NCI-H2029 (cell line): ENCODE data around the gene KDM1A.

ENCODE experiments used
- DNase-seq: peaks from one replicate; lab custom pipeline; 2025; lab: John Stamatoyannopoulos, UW

The KDM1A gene

GRCh38 chr1:23069675-23070074, 50.4 kb downstream of the KDM1A start:
- no peak for DNase-seq

GRCh38 chr1:23074012-23074411, 54.7 kb downstream of the KDM1A start:
- DNase-seq = no peak

DNA sequence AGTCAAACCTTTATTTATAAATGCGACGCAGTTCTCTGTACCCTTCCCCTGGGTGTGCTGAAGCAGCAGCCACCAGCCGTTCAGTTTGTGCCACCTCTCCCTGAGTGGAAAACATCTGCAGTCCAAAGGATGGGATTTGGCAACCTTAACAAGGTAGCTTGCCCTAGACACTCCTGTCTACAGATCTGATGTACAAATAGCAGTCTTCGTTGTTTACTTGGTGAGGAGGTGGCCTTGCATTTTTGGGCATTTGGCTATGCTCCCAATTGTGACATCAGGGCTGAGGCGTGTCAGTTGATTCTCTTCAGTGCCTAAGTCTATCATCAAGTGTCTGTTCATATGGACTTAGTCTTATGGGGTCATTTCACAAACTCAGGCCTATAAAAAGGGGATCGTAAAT, 59.8 kb downstream of the KDM1A start:
- DNase-seq = no peak

DNA sequence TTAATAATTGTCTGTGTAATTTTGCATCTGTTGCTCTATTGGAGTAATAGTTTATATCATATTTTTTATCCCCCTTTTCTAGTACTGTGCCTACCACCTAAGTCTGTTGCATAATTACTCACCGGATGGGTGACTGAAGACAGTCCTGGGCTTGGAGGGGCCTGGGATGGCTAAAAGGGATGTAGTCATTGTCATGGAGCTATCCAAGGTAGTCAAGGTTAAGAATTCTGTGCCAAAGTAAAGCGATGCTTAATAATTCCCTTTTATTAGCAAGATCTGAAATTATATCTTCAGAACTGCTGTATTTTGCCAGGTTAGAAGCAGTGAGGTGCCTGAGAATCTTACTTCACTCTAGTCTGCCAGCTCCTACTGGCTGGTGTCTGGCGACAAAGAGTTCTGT, 61.6 kb downstream of the KDM1A start:
- no peak for DNase-seq

DNA sequence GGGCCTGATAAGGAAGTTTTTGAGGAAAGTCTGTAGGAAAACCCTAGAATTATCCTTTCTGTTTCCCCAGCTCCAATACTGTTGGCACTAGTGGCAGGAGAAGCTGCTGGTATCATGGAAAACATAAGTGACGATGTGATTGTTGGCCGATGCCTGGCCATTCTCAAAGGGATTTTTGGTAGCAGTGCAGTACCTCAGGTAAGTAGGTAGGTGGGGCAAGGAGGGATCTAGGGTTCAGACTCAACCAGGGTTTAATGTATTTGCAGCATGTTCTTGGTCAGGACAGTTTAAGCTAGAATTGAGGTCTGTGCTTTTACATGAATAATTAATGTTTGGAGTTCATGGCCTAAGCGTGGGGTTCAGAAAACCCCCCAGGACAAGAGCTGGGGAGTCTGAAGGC, 62.1 kb downstream of the KDM1A start:
- DNase-seq = no peak

- DNase-seq = no peak
These were observed 64.6 kb downstream of the KDM1A start for GRCh38 chr1:23083714-23084480.

GRCh38 chr1:23084880-23085279, 65.6 kb downstream of the KDM1A start:
- no peak for DNase-seq

DNA sequence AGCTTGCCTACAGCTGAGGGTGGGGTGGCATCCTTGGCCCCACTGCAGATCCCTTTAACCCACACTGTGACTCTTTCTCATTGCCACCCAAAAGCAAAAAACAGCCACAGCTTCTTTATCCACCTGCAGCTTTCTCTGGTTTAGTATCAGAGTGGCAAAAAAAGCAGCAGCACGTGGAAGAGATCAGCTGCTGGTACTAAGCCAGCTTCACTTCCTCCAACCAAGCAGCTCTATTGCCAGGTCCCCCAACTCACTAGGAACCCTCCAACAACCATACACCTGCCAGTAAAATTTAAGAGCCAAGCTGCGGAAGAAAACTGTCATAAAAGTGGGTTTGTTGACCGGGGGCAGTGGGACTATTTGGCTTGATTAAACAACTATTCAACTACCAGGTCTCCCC, 66.4 kb downstream of the KDM1A start:
- no peak for DNase-seq

- no peak for DNase-seq
These were observed 68.8 kb downstream of the KDM1A start for GRCh38 chr1:23088027-23088426.

- no peak for DNase-seq
These were observed 70.8 kb downstream of the KDM1A start for GRCh38 chr1:23090056-23090455.

- no peak for DNase-seq
These were observed 72.3 kb downstream of the KDM1A start for GRCh38 chr1:23091545-23091944.

DNA sequence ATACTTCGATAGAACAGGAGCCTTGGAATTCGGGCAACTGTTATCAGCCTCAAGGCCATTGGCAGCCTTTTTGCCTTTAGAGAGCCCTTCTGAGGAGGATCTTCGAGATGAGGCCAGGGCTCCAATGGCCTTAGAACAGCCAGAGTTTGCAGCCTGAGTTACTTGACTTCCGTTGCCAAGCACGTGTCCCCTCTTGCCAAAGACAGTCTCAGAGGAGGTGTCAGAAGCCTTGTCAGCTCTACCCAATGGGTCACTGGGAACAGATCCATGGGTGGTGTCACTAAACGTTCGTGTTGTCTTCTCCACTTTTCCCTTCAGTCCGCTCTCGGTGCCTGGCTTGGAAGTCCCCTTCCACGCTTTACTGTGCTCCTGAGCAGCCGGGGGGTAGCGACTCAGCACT, 73.2 kb downstream of the KDM1A start:
- no peak for DNase-seq

- DNase-seq = no peak
These were observed 78.0 kb downstream of the KDM1A start for GRCh38 chr1:23097316-23097715.

DNA sequence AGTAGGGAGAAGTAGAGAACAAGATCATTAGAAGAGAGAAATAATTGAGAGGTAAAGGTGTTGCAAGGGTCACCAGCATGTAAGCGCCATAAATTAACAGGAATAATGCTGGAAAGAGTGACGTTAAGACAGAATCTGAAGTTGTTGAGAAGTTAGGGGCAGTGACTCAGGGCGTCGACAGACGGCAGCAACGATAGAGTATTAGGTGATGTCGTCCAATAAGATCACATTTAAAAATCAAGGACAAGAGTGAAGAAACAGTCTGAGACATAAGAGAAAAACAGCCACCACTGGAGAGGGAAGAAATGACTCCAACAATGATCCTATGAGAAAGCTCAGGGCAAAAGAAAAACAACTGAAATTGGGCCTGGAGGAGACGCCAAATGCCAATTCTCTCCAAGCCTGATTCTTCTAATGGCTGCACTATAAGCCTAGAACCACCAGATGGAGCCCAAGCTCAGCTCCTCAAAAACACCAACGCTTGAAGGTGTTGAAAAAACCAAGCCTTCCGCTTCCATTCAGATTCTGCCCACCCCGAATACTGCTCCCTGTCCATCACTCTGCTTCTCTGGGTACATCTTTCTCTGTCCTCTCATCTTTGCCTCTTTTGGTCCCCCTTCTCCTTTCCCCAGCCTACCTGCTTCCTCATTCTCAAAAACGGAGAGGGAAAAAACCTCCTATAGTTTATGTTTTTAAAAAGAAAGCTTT, 79.3 kb downstream of the KDM1A start:
- DNase-seq = peak; percentile 27

- no peak for DNase-seq
These were observed 79.9 kb downstream of the KDM1A start for GRCh38 chr1:23099171-23099536.

DNA sequence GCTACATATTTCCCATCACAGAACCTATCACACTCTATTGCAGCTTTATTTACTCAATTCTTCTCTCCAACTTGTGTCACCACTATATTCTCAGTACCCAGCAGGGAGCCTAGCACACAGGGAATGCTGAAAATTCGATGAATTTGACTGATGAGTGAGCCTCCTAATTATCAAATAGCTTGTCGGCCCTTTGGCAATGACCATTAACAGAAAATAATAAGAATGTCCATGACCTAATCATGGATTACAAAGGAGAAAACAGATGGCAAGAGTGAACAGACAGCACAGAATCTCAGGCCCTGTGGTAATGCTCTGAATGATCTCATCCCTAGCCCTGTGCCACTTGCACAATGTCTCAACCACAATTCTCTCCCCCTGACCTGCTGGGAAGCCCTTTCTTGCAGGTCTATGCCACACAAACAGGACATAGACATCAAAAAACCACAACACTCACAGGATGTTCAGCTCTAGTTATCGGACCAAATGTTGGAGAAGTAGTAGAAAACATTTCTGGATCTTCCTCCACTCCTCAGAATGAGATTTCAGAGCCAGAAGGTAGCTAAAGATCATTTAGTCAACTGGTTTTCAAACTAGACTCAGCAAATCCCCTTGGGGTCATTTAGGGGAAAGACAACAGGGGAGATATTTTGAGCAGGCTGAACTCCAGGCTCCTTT, 80.9 kb downstream of the KDM1A start:
- no peak for DNase-seq

- DNase-seq = no peak
These were observed 82.0 kb downstream of the KDM1A start for GRCh38 chr1:23101101-23101827.

GRCh38 chr1:23101887-23102286, 82.6 kb downstream of the KDM1A start:
- no peak for DNase-seq

DNA sequence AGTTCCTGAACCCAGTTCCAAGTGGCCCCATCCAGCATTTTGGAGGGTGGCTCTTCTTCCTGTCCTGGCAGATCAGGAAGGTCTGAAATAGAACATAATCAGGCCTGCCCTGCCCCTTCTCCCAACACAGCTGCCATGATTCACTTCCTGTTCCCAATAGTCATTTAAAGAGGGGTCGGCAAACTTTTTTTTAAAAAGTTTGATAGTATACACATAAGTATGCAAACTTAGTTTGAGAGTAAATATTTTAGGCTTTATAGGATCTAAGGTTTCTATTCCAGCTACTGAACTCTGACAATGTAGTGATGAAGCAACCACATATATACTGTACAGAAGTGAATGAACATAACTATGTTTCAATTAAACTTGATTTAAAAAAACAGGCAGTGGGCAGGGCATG, 83.0 kb downstream of the KDM1A start:
- DNase-seq = no peak

DNA sequence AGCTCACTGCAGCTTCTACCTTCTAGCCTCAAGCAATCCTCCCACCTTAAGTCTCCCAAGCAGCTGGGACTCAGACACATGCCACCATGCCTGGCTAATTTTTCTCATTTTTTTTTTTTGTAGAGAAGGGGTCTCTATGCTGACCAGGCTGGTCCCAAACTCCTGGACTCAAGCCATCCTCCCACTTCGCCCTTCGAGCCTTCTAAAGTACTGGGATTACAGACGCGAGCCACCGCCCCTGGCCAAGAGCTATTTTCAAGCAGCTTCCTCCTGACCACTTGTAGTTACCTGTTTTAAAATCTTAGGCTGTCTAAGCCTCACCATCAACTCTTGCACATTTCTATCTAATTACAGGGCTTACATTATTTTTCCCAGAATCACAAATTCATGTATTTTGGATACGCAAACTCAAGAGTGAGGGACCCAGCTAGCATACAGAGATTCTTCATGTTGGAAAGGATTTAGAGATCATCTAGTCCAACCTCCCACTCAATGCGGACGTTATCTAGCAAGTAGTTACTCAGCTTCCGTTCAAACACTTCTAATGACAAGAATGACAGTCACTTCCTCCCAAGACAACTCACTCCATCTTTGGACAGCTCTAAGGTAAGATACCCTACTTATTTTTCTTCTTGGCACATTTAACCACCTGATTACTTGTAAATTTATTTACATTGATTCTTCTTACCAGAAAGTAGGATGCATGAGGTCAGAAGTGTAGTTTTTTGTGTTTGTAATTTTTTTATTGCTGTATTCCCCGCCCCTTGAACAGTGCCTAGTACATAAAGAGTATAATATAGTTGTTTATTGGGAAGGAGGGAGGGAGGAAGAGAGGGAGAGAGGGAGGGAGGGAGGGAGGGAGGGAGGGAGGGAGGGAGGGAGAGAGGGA, 84.0 kb downstream of the KDM1A start:
- DNase-seq = no peak

GRCh38 chr1:23108918-23109533, 89.8 kb downstream of the KDM1A start:
- DNase-seq = no peak
